Measurements from ENCODE around the gene SCFD1.

DNA sequence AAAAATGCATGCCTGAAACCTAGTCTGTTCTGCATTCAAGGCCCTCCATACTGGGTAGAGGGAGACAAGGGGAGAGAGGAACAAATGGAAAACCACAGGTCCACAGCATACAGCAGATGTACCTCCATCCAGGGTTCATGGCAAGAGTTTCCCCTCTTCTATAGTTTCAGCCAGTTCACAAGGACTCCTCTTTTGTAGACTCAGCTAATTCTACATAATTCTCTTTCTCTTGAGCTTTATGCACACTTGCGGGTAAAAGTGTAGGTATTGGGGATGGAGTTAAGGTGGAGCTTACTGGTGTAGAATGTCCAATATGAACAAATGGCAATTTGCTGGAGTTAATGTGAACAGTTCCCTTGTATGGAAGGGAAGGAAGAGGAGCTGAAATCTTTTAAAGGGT lies 39.7 kb upstream of the SCFD1 start:
- TF ChIP-seq CTCF (IDR thresholded peaks at IDR 0.05) = no peak
- no peak for TF ChIP-seq EP300 (IDR thresholded peaks at IDR 0.05)
